ENCODE measurements around the gene FAM76B.
"Not testable (repeated sequence)": the region's sequence is repeated elsewhere in the genome, so short reads cannot be mapped to it uniquely, and the experiment has no call there.

The FAM76B gene

DNA sequence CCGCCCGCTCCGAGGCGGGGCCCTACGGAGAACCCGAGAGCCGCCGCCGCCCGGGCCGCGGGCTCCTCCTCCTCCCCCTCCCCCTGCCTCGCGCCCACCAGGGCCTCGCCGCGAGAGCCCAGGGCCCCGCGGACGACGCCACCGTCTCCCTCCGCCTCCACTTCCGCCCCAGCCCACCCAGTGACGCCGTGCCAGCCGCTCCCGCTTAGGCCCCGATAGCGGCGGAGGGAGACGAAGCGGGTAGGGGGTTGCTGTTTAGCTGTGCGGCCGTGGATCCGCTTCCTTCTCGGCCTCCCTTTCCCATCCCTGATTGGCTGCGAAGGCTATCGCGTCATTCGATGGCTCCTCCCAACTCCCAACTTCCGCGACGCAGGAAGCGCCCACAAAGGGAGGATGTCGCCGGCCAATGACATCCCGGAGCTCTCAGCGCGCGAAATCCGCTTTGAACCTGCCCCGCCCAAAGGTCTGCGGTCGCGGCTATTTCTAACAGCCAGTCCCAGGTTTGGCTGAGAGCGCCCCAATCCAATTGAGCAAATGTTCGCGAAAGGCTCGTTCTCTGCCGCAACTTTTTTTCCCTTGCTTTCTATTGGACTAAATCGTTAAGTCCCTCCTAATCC, at the start of gene FAM76B:
Gene FAM76B, minus strand, starts transcription at position 277 of the 617 bp plus-strand sequence. CDS start 304 bp downstream, outside the sequence.
- DNase-seq (ENCODE audit: low read depth in 3 of 3) = peak; percentile 88 to 95 (median 93)

DNA sequence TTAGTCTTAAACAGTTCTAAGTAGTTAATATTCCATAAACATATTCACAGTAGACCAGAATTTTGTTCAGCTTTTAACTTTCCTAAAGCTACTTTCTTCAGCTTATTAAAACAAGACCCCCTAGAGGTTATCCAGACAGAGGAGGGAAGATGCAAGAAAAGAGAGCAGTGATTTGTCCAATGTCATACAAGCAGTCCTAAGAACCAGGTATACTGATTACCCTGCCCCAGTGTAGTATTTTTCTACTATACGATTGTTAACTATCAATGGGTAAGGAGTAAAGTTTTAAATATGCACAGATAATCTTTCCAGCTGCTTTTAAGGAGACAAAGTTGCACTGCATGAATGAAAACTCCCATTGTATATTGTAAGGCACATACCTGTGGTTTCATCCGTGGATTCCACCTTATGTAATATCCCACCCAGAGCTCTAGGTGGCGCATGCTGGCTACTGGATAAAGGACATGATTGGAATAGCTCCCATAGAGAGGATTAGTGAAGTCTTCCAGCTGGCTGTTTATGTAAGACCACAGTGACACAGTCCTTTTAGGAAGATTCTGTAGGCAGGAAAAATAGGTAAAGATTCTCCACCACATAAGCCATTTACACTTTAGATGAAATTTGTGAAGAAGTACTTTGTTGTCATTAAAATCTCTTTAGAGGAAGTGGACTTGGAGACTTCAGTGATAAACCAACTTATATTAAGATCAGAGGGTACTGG, 46.3 kb upstream of the FAM76B start:
- DNase-seq (ENCODE audit: low read depth in 3 of 3) = peak; percentile 10 to 43 (median 21)

DNA sequence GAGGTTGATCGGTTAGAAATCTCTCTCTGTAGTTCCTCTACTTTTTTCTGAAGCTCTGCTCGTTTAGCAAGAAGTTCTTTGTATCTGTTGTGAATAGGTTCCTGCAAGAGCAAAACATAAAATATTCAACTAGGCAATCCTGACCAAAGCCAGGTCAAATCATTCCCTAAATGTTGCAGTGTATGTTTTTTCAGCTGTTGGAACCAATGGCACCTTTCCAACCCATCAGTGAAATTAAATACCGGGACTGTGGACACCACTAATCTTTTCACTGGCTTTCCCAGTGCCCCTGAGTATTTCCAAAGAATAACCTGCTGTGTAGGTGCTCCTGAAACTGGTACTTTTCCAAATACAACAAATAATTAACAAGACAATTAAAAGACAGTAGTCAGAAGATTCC, 45.8 kb upstream of the FAM76B start:
- no peak for DNase-seq (ENCODE audit: low read depth in 3 of 3)

DNA sequence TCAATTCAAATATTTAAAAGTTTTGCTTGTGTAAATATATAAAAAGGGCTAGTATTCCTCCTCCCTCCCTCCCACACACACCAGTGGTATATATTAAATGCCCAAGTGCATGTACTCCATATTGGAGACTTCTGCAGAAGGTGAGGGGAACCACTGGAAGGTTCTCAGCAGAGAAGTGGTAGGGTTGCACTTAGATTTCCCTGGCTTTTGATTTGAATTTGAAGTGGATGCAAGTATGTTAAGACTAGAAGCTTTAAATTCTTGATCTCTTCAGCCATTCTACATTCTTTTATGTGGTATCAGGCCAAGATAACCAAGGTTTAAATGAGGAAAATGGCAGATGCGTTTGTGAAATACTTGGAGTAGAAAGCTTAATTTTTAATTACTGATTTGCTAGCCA, 43.8 kb upstream of the FAM76B start:
- no peak for DNase-seq (ENCODE audit: low read depth in 3 of 3)

DNA sequence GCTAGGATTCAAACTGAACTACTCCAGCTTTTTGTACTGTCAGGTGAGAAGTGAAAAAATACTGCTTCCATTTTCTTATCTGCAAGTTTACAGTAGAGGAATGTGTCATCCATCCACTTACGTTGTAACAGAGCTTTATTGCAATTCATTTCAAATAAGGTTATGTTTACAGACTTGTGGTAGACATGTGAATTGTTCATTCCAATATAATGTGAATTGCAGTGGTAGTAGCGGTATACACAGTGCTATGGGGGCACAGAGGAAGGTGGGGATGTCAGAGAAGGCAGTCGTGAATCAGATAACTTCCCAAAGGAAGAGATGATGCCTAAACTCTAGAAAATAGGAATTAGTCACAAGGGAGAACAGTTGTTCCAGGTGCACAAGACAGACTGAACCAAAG, 43.2 kb upstream of the FAM76B start:
- no peak for DNase-seq (ENCODE audit: low read depth in 3 of 3)

DNA sequence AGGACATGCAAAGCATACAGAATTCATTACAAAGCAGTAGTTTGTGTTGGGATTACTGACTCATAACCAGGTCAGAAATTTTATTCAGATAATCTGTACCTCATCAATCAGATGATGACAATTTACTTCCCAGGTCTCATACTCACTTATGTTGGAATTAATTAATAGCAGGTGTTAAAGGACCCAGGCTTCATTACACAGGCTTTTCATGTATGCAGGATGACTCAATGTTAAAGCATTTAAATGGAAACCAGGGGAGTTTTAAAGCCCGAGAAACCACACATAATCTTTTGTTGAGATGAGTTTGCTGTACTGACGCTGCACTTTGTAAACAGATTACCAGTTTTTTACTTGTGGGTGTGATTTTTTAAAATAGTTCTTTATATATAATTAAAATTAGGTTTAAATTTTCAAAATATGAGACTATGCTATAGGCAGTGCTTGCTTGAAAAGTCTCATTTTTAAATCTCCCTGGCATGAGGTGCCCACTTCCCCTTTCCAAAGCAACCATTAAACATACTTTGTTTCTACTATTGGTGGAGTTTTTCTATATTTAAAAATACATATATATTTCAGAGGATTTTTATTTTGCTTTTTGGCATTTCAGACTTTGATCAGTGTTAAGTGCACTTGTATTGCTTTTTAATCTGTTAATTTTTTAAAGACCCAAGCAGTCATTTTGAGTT, 41.8 kb upstream of the FAM76B start:
- no peak for DNase-seq (ENCODE audit: low read depth in 3 of 3)

DNA sequence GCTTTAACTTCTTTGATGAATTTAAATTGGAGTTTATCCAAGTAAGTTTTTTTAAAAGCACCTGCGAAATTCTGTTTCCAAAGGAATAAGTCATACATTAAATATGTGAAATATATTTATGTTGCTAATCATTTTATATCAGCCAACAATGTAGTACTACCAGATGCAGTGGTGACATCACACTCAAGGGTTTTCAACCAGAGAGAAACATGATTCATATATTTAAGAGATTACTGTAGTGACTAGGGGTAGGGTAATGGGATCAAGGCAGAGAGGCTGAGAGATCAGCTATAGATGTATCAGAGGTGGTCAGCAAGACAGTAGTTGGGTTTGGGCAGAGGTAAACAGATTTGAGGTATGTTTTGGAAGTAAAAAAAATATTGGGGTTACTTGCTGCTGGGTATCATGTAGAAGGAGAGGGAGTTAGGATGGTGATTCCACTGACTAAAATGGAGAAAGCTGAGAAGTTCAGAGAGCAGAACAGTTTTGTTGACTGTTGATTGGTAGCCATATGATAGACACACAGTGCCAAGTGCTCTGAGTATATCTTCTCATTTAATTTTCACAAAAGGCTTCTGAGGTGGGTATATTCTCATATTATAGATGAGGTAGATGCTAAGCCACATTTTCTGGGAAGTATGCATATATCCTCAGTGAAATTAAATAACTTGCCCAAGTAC, 40.1 kb upstream of the FAM76B start:
- no peak for DNase-seq (ENCODE audit: low read depth in 3 of 3)

DNA sequence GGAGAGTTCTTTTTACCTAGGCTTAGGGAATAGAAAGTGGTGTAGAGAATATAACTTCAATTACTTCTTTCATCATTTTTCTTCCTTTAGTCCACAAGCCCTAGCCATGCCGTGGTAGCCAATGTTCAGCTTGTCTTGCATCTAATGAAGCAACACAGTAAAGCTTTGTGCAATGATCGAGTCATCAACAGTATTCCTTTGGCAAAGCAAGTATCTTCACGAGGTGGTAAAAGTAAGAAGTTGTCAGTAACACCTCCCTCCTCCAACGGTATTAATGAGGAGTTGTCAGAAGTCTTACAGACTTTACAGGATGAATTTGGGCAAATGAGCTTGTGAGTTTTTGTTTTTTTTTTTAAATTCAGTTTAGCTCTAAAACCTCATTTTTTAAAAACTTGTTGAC, 38.1 kb upstream of the FAM76B start:
- DNase-seq (ENCODE audit: low read depth in 3 of 3) = no peak

DNA sequence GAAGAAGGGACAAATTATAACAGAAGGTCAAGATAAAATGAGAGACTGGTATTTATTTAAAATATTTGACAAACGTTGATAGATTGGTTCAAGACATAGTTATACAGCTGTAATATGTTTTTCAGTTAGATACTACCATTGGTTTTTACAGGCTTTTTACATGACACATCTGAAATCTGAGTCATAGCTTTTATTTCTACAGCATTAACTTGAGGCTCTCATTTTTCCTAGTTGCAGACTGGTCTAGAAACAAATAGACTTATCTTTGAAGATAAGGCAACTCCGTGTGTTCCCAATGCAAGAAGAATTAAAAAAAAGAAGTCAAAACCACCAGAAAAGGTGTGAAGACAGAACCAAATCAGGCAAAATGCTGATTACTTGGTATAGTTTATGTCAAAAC, 32.1 kb upstream of the FAM76B start:
- DNase-seq (ENCODE audit: low read depth in 3 of 3) = no peak

DNA sequence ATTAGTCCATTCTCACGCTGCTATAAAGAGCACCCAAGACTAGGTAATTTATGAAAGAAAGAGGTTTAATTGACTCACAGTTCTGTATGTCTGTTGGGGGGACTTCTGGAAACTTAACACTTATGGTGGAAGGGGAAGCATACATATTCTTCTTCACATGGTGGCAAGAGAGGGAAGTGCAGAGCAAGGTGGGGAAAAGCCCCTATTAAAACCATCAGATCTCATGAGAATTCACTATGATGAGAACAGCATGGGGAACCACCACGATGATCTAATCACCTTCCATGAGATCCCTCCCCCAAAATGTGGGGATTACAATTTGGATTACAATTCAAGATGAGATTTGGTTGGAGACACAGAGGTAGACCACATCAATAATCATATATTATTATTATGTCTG, 26.5 kb upstream of the FAM76B start:
- DNase-seq (ENCODE audit: low read depth in 3 of 3) = no peak

DNA sequence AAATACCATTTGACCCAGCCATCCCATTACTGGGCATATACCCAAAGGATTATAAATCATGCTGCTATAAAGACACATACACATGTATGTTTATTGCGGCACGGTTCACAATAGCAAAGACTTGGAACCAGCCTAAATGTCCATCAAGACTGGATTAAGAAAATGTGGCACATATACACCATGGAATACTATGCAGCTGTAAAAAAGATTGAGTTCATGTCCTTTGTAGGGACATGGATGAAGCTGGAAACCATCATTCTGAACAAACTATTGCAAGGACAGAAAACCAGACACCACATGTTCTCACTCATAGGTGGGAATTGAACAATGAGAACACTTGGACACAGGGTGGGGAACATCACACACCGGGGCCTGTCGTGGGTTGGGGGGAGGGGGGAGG, 21.5 kb upstream of the FAM76B start:
- not testable (repeated sequence) for DNase-seq (ENCODE audit: low read depth in 3 of 3)

DNA sequence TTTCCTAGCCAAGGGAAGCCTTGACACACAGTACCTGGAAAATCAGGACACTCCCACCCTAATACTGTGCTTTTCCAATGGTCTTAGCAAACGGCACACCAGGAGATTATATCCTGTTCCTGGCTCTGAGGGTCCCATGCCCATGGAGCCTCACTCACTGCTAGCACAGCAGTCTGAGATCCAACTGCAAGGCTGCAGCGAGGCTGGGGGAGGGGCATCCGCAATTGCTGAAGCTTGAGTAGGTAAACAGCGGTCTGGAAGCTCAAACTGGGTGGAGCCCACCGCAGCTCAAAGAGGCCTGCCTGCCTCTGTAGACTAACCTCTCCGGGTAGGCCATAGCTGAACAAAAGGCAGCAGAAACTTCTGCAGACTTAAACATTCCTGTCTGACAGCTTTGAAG, 16.9 kb upstream of the FAM76B start:
- DNase-seq (ENCODE audit: low read depth in 3 of 3) = not testable (repeated sequence)

DNA sequence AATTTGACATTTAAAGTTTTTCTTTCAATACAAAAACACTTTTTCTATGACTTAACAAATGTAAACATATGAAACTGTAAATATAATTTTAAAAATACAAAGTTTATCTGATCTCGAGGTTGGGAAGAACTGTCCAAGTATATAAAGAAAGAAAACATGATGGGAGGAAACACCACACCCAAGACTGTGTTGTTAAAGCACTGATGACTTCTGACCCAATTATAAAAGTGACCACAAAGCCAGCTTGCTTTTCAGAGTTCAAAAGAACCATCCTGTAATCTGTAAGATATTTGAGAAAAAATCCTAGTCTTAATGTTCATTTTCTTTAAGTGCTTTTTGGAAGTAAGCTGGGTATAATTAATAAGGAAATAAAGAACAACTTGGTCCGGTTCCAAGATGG, 16.3 kb upstream of the FAM76B start:
- DNase-seq (ENCODE audit: low read depth in 3 of 3) = no peak

DNA sequence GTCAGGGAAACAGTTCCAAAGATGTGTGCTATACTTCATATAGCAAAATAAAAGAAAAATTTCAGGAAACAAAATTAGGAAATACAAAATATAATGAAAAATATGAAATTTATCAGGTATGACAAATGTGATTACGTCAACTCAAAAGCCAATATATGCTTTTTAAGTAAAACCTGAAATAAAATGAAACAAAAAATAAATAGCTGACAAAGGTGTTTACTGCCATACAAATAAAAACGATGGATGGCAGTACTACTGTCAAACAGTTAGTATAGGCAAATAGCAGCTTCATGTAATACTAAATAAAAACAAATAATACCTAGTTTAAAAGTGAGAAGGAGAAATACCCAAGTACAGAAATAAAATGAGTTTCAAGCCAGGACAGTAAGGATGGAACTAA, 14.4 kb upstream of the FAM76B start:
- DNase-seq (ENCODE audit: low read depth in 3 of 3) = no peak

DNA sequence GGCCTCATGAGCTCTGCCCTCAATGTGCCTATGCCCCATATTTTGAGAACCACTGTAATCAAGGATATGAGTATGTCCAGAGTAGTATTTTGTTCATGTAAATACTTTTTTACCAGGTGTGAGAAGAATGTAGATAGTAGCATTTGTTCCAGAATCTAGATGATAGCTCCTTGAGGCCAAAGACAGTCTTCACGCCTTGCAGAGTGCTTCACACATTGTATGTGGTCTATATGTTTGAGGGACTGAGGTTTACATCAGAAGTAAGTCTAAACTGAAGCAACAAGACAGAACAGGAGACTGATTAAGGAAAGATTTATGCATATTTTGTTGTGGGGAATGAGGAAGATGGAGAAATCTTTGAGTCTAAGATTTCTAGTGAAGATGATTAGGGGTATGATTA, 13.2 kb upstream of the FAM76B start:
- no peak for DNase-seq (ENCODE audit: low read depth in 3 of 3)

DNA sequence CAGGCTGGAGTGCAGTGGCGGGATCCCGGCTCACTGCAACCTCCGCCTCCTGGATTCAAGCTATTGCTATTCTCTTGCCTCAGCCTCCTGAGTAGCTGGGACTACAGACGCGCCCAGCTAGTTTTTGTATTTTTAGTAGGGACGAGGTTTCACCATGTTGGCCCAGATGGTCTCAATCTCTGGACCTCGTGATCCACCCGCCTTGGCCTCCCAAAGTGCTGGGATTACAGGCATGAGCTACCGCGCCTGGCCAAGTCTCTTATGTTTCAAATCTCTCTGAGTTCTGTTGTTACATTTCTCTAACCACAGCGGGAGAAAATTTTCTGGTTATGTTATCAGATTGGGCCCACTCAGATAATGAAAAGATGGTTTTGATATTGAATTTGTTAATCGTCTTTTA, 10.9 kb upstream of the FAM76B start:
- no peak for DNase-seq (ENCODE audit: low read depth in 3 of 3)

DNA sequence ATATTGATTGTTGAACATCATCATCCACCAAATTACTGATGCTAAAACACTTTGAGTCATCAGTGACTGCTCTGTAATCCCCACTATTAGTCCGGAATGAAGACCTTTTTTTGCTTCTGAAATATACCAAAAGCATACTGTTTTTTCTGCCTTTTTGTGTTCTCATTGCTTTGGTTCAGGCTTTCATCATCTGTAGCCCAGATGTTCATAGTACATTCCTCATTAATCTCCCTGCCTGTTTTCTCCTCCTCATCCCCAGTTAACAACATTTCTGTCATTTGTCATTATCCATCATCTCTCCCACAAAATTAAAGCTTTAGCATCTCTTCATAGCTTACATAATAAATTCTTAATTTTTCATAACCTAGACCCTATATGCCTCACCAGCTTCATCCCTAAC, 10.0 kb upstream of the FAM76B start:
- no peak for DNase-seq (ENCODE audit: low read depth in 3 of 3)

DNA sequence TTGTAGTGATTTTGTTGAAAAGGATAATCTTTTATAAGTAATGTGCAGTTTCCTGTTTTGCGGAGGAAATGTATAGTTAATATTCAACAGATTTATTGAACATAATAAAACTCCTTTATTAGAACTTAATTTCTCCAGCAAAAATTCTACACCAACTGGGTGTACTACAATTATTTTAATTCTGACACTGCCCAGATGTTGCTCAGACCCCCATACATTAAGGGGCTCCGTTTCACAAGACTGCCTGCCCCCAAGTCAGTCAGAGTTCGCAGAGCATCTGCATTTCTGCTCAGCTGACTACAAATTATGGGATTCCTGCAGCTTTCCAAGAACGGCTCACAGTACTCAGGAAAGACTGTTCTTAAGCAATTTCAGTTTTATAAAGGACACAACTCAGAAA, 6.9 kb upstream of the FAM76B start:
- DNase-seq (ENCODE audit: low read depth in 3 of 3) = no peak

DNA sequence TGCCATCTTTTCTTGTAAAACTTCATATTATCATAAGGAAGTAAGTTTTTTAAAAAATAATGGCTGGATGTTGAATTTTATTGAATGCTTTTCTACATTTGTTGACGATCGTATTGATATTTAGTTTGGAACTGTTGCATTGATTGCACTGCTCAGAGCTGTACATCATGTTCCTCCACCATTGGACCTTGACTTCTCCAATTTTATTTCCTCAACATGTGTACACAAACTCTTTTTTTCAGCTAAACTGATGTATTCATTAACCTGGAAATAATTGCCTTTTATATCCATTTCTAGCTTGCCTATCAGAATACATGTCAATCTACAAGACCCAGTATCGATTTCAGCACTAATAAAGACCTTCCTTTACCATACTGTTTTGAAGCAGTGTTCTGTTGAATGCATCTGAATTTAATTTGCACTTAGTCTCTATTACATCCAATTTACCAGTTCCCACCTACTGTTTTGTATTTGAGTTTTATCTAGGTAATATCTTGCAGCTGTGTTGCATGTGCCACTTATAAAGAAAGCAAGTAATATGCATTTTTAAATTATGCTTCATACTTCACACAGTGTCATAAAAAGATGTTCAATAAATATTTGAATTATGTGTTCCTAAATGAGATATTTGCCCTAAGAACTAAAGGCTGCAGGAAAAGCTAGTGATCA, 6.2 kb upstream of the FAM76B start:
- DNase-seq (ENCODE audit: low read depth in 3 of 3) = no peak

DNA sequence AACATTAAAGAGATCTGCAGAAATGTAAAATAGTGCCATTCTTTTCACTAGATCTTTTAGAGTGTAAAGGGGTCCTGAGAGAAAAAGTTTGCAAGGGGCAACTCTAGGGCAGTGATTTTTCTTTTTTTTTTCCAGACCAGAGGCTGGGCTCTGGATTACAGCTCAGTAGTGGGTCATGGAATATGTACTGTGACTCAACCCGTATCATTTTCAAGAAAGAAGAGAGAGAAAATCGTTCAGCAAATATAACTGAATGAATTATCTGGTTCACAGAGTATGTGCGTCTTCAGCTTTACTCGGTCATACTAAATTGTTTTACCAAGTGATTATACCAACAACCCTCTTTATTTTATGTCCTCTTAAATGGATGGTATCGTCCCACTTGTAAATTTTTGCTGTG, 4.5 kb upstream of the FAM76B start:
- DNase-seq (ENCODE audit: low read depth in 3 of 3) = no peak

DNA sequence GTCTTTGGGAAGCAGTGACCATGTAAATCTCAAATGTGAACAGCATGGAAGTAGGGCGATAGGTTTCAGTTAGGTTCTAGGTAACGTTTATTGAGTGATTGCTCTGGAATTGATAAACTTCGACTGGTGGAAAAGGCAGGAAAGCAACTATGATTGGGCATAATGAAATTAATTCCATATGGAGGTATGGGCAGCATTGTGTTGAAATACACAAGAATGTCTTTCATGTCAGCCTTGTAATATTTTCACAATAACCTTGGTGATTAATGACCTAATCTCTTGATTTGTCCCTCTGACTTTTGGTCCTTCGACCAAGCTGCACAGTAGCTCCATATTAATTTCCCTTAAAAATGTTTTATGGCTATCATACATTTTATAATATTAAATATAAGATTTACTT, 3.5 kb upstream of the FAM76B start:
- DNase-seq (ENCODE audit: low read depth in 3 of 3) = no peak

DNA sequence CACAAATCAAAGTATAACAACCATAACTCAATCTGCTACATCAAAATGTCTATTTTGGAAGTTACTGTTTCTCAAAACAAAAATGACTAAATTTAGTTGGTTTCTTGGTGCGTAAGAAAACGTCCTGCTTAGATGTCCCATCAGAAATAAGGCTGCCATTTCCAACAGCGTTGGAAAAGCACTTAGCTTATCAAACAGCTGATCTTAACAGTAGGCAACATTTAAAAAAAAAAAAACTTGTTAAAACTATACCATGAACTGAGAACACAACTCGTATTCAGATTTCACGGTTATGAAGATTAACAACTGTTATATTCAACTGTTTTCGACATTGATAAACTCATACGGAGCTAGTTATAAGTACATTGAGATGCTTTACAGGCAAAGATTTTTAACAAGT, 3.1 kb upstream of the FAM76B start:
- no peak for DNase-seq (ENCODE audit: low read depth in 3 of 3)

All from stimulated activated CD4-positive, alpha-beta T cell treated with anti-CD3 and anti-CD28 coated beads, TNF-alpha, amount 100 ng/mL, for 48 hours (primary cell).